GM10847 (cell line): ENCODE data around the gene LCE6A.

Experiments used
- POLR2A ChIP-seq: IDR thresholded peaks from 2 replicates; pipeline ENCODE4 v1.6.1; 2011; ENCODE audit not compliant: insufficient read length; ENCODE audit errors: extremely low read depth

LCE6A gene

GRCh38 chr1:152864443-152864842 is 21.8 kb downstream of the LCE6A start:
- no peak for TF ChIP-seq POLR2A

DNA sequence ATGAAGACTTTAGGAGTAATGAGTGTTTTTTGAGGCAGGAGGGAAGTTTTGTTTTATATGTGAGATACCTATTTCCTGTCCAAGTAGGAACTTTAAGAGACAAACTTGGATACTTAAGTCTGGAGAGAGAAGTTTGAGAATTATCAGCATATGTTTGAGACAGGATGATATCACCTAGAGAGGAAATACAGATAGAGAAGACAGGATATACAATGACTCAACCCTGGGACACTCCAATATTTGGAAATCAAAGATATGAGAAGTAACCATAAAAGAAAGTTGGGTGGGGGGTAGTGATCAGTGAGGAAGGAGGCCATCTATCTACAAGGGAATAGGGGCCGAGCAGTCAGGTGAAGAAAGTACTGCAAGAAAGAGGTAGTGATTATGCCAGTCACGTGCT is 23.7 kb downstream of the LCE6A start:
- TF ChIP-seq POLR2A, result no peak

GRCh38 chr1:152869808-152870419 is 27.3 kb downstream of the LCE6A start:
- TF ChIP-seq POLR2A, result no peak

GRCh38 chr1:152870831-152871730 is 28.4 kb downstream of the LCE6A start:
- TF ChIP-seq POLR2A, result no peak

GRCh38 chr1:152871731-152872126 is 29.1 kb downstream of the LCE6A start:
- no peak for TF ChIP-seq POLR2A

DNA sequence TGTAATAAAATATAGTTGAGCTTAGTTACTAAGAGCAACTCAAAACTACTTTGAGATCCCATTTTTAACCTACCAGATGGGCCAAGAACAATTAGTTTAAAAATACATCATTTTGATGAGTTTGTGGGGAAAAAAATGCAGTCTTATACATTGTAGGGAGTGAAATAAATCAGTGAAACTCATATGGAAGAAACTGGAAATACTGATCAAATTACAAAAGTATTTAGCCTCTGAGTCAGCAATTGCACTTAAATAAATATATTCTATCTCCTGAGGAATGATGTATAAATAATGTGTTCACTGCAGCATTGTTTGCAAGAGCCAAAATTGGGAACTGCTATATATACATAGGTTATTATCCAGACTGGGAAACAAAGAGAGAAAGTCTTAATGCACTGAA is 30.8 kb downstream of the LCE6A start:
- no peak for TF ChIP-seq POLR2A

DNA sequence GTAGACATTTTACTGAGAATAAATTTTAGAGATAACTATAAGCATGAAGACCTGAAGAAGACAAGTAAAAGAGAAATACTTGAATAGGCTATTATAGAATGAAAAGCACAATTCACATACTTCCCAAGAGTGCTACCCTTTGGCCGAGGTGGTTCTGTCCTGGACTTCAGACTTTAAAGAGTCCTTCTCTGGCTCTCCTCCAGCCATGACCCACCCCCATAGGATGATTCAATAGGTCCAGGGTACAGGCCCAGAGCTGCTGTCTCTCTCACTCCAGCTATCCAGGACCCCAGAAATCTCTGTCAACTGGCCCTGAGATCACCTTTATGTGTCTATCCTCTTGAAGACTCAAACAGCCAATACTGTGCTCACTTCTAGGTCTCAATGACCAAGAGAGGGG is 34.2 kb downstream of the LCE6A start:
- TF ChIP-seq POLR2A, result no peak

- no peak for TF ChIP-seq POLR2A
These were observed 35.4 kb downstream of the LCE6A start, which contains the start of gene SMCP for GRCh38 chr1:152878042-152878441. Gene SMCP, plus strand, starts transcription at chr1:152878322. Its CDS starts 6,101 bp downstream, at chr1:152884423.

DNA sequence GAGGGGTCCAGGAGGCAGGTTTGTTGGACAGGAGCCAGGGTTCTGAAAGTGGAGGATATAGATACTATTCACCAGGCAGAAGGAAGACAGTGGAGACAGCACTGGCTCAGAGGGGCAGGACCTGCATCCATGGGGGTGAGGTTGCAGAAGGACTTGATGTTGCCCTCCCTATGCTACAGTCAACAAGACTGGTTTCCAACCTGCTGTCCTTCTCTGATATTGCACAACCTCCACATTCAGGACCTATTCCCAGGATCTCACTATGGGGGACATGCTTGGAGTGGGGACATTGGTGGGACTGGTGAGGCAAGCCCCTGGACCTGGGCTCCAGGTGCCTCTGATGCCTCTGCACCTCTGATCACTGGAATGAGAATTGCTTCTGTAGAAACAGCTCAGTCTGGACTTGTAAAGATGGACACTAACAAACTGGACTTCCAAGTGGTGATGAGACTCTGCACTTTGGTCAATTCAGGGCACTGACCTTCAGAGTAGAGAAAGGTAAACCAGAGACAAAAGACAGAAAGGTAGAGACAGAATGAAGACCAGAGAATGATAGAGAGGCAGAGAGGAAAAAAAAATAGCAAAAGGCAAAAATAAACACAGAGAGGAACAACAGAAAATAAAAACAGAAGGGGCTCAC is 37.0 kb downstream of the LCE6A start:
- TF ChIP-seq POLR2A, result no peak

DNA sequence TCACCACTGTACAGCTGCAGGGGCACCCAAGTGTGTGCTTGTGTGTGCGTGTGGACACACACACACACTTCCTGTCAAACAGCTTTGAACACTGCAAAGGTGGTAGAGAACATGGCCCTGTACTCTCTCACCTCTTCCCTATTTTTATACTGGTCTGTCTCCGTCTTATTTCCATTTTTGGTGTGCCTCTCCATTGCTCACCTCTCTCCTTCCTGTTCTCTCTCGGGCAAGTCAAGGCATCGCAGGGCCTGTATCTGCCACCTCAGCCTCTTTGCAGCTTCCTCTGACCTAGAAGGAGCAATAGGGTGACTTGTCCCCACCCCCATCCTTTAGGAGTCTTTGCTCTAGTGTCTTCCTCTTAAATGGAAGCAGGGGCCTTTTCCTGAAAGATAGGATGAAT is 37.7 kb downstream of the LCE6A start:
- no peak for TF ChIP-seq POLR2A

DNA sequence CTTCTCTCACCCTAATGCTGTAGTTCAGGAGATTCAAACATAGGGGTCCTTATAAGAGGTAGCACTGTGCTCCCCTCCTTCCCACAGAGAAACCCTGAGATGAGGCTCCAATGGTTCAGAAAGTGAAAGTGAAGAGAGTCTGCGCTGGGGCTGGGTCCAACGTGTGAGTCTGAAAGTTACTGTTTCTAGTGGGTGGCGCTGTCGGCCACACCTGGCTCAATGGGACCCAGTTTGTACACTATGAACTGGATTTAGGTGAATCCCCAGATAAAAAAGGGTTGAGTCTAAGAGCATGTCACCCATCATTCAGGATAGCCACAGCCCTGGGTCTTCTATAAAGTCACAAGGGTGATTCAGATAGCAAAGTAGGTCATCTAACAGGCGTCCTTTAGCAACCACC is 38.3 kb downstream of the LCE6A start:
- TF ChIP-seq POLR2A, result no peak

DNA sequence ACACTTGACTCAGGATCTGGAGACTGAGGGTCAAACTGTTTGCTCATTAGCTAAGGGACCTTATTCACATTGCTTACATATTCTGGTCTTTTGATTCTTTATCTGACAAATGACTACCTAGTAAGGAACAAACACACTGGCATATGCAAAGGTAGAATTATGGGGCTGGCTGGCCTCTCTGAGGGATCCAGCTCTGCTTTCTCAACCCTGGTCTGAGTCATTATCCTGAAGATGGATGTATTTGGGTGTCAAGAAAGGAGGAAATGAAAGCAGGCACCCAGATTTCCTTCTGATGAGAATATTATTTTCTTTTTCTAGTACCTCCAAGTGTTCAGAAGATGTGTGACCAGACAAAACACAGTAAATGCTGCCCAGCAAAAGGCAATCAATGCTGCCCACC is 41.4 kb downstream of the LCE6A start:
- TF ChIP-seq POLR2A, result no peak

GRCh38 chr1:152884506-152884905 is 41.9 kb downstream of the LCE6A start:
- no peak for TF ChIP-seq POLR2A

GRCh38 chr1:152884966-152885624 is 42.4 kb downstream of the LCE6A start:
- TF ChIP-seq POLR2A, result no peak

GRCh38 chr1:152886085-152886484 is 43.4 kb downstream of the LCE6A start:
- no peak for TF ChIP-seq POLR2A
